ENCODE results near the gene SEPTIN12. TPM values are rescaled to one million over a fixed set of nuclear protein-coding genes. Genes with fewer than 3 reads are reported as not detected.
"Not testable (repeated sequence)": the region's sequence is repeated elsewhere in the genome, so short reads cannot be mapped to it uniquely, and the experiment has no call there.

The SEPTIN12 gene
- polyA plus RNA-seq, 3 donors, result 0.19 TPM; not detected in 2

GRCh38 chr16:4788489-4788889 is 344 bp upstream of the SEPTIN12 start:
- DNase-seq (ENCODE audit: low read depth in 3 of 3, low spot score in 2 of 3), result no peak

GRCh38 chr16:4787068-4787467 is 1.1 kb downstream of the SEPTIN12 start:
- DNase-seq (ENCODE audit: low read depth in 3 of 3, low spot score in 2 of 3), result no peak

GRCh38 chr16:4785758-4786433 is 2.2 kb downstream of the SEPTIN12 start:
- DNase-seq (ENCODE audit: low read depth in 3 of 3, low spot score in 2 of 3), result no peak

- DNase-seq (ENCODE audit: low read depth in 3 of 3, low spot score in 2 of 3), result not testable (repeated sequence)
These were observed 3.6 kb downstream of the SEPTIN12 start for GRCh38 chr16:4784444-4784987.

- no peak for DNase-seq (ENCODE audit: low read depth in 3 of 3, low spot score in 2 of 3)
These were observed 4.2 kb downstream of the SEPTIN12 start for GRCh38 chr16:4783951-4784336.

- no peak for DNase-seq (ENCODE audit: low read depth in 3 of 3, low spot score in 2 of 3)
These were observed 4.7 kb downstream of the SEPTIN12 start for GRCh38 chr16:4783251-4783950.

- DNase-seq (ENCODE audit: low read depth in 3 of 3, low spot score in 2 of 3), result no peak
These were observed 7.9 kb downstream of the SEPTIN12 start for GRCh38 chr16:4780235-4780634.

GRCh38 chr16:4778050-4778392 is 10.1 kb downstream of the SEPTIN12 start:
- no peak for DNase-seq (ENCODE audit: low read depth in 3 of 3, low spot score in 2 of 3)

- no peak for DNase-seq (ENCODE audit: low read depth in 3 of 3, low spot score in 2 of 3)
These were observed 10.7 kb downstream of the SEPTIN12 start for GRCh38 chr16:4777339-4778049.

- no peak for DNase-seq (ENCODE audit: low read depth in 3 of 3, low spot score in 2 of 3)
These were observed 11.9 kb downstream of the SEPTIN12 start for GRCh38 chr16:4776141-4776705.

GRCh38 chr16:4775005-4775404 is 13.1 kb downstream of the SEPTIN12 start:
- DNase-seq (ENCODE audit: low read depth in 3 of 3, low spot score in 2 of 3), result no peak

- DNase-seq (ENCODE audit: low read depth in 3 of 3, low spot score in 2 of 3), result no peak
These were observed 15.8 kb downstream of the SEPTIN12 start for GRCh38 chr16:4772351-4772750.

GRCh38 chr16:4771646-4772045 is 16.5 kb downstream of the SEPTIN12 start:
- no peak for DNase-seq (ENCODE audit: low read depth in 3 of 3, low spot score in 2 of 3)

GRCh38 chr16:4769306-4769638 is 18.9 kb downstream of the SEPTIN12 start:
- no peak for DNase-seq (ENCODE audit: low read depth in 3 of 3, low spot score in 2 of 3)

GRCh38 chr16:4768549-4769305 is 19.4 kb downstream of the SEPTIN12 start:
- DNase-seq (ENCODE audit: low read depth in 3 of 3, low spot score in 2 of 3), result peak; percentile 84 to 93 (median 85)

GRCh38 chr16:4767872-4768548 is 20.1 kb downstream of the SEPTIN12 start:
- no peak for DNase-seq (ENCODE audit: low read depth in 3 of 3, low spot score in 2 of 3)

GRCh38 chr16:4766875-4767628 is 21.1 kb downstream of the SEPTIN12 start, which contains the start of gene ZNF500:
TSS of gene ZNF500 (minus strand) at chr16:4767162. CDS start at chr16:4765978, 1,184 bp downstream.
- peak; percentile 87 to 91 (median 90) for DNase-seq (ENCODE audit: low read depth in 3 of 3, low spot score in 2 of 3)

- DNase-seq (ENCODE audit: low read depth in 3 of 3, low spot score in 2 of 3), result no peak
These were observed 22.4 kb downstream of the SEPTIN12 start for GRCh38 chr16:4765511-4766474.
